Trophoblast cell (in vitro differentiated cells and primary cell): ENCODE results near the gene DPP6.

Source experiments
- DNase-seq, 2 donors: peaks; one replicate each; pipeline ENCODE4 v3.0.0-alpha.2; 2016
- H2AFZ ChIP-seq: 2 replicates; pipeline ENCODE4 v1.6.1; 2013; ENCODE audit warnings: low read length, moderate library complexity, mild to moderate bottlenecking; ENCODE audit not compliant: insufficient read depth, poor library complexity
- H2AK5ac ChIP-seq: 2 replicates; pipeline ENCODE4 v1.6.1; 2013; ENCODE audit warnings: mild to moderate bottlenecking, low read length
- H2BK120ac ChIP-seq: 2 replicates; pipeline ENCODE4 v1.6.1; 2013; ENCODE audit warnings: low read length, mild to moderate bottlenecking, moderate library complexity; ENCODE audit not compliant: insufficient read depth, poor library complexity
- H2BK12ac ChIP-seq: 2 replicates; pipeline ENCODE4 v1.6.1; 2013; ENCODE audit warnings: mild to moderate bottlenecking, low read length, moderate library complexity
- H2BK5ac ChIP-seq: 2 replicates; pipeline ENCODE4 v1.6.1; 2013; ENCODE audit warnings: low read length, low read depth, moderate library complexity, mild to moderate bottlenecking; ENCODE audit not compliant: poor library complexity
- H3K14ac ChIP-seq: 2 replicates; pipeline ENCODE4 v1.6.1; 2013; ENCODE audit warnings: mild to moderate bottlenecking, low read length
- H3K18ac ChIP-seq: 2 replicates; pipeline ENCODE4 v1.6.1; 2013; ENCODE audit warnings: mild to moderate bottlenecking, low read length
- H3K23ac ChIP-seq: 2 replicates; pipeline ENCODE4 v1.6.1; 2013; ENCODE audit warnings: low read length
- H3K27ac ChIP-seq: 2 replicates; pipeline ENCODE4 v1.5.1; 2013; ENCODE audit warnings: low read depth, mild to moderate bottlenecking, inconsistent platforms, low read length, moderate library complexity
- H3K27me3 ChIP-seq: 2 replicates; pipeline ENCODE4 v1.6.1; 2013; ENCODE audit warnings: inconsistent platforms, mild to moderate bottlenecking, low read length, moderate library complexity; ENCODE audit not compliant: insufficient read depth
- H3K36me3 ChIP-seq, 2 experiments: 1 replicate in 1 of 2; 2 replicates in 1 of 2; pipeline ENCODE4 v1.6.1; 2013; ENCODE audit warnings: low read length in 2 of 2, mild to moderate bottlenecking in 2 of 2, moderate library complexity in 1 of 2; ENCODE audit not compliant: insufficient read depth in 2 of 2, control insufficient read depth in 1 of 2
- H3K4ac ChIP-seq: 2 replicates; pipeline ENCODE4 v1.6.1; 2013; ENCODE audit warnings: low read depth, mild to moderate bottlenecking, low read length, moderate library complexity
- H3K4me1 ChIP-seq, 2 experiments: 1 replicate in 1 of 2; 2 replicates in 1 of 2; pipeline ENCODE4 v1.6.1; 2013; ENCODE audit warnings: low read length in 2 of 2, mild to moderate bottlenecking in 2 of 2, moderate library complexity in 1 of 2; ENCODE audit not compliant: insufficient read depth in 2 of 2, control insufficient read depth in 1 of 2
- H3K4me2 ChIP-seq: 2 replicates; pipeline ENCODE4 v1.6.1; 2013; ENCODE audit warnings: inconsistent platforms, mild to moderate bottlenecking, low read length, moderate library complexity
- H3K4me3 ChIP-seq: 2 replicates; pipeline ENCODE4 v1.5.1; 2013; ENCODE audit warnings: mild to moderate bottlenecking, low read depth, low read length, inconsistent platforms
- H3K79me1 ChIP-seq: one replicate; pipeline ENCODE4 v1.6.1; 2013; ENCODE audit warnings: low read length
- H3K79me2 ChIP-seq: 2 replicates; pipeline ENCODE4 v1.6.1; 2013; ENCODE audit warnings: low read length, mild to moderate bottlenecking; ENCODE audit not compliant: control insufficient read depth, insufficient read depth, poor library complexity
- H3K9ac ChIP-seq: 2 replicates; pipeline ENCODE4 v1.6.1; 2013; ENCODE audit warnings: mild to moderate bottlenecking, low read length
- H3K9me3 ChIP-seq: 2 replicates; pipeline ENCODE4 v1.6.1; 2013; ENCODE audit warnings: low read depth, mild to moderate bottlenecking, control low read depth, inconsistent platforms, low read length; ENCODE audit not compliant: insufficient read depth
- H4K12ac ChIP-seq: 2 replicates; pipeline ENCODE4 v1.6.1; 2013; ENCODE audit warnings: low read depth, mild to moderate bottlenecking, low read length, moderate library complexity
- H4K8ac ChIP-seq: 2 replicates; pipeline ENCODE4 v1.6.1; 2013; ENCODE audit warnings: low read depth, mild to moderate bottlenecking, low read length, moderate library complexity
- H4K91ac ChIP-seq: one replicate; pipeline ENCODE4 v1.6.1; 2013; ENCODE audit warnings: low read depth, mild to moderate bottlenecking, low read length, moderate library complexity
- WGBS: extraction: QIAGEN DNeasy Blood & Tissue Kit; methylation state at CpG from one replicate; pipeline ENCODE4 v1.1.7; 2013; ENCODE audit warnings: missing lambda C conversion rate; ENCODE audit not compliant: insufficient read length, insufficient coverage; ENCODE audit errors: extremely low coverage; 5-methylcytosine and 5-hydroxymethylcytosine counted together

DPP6 gene

GRCh38 chr7:154242709-154243108 lies 190.5 kb downstream of the DPP6 start:
- Histone ChIP-seq H3K9me3 (peaks cover 4% of the 10 kb centered on the region), H3K14ac (no peak overlapping the region), H3K27ac (no peak overlapping the region), H3K79me2 (no peaks in the 10 kb centered on the region), H4K8ac (no peak overlapping the region), H4K12ac (no peak overlapping the region), H3K4ac (no peak overlapping the region), H2BK12ac (no peak overlapping the region), H4K91ac (no peak overlapping the region), H3K27me3 (no peaks in the 10 kb centered on the region), H2BK5ac (no peak overlapping the region), H2AFZ (no peak overlapping the region), H3K4me2 (no peak overlapping the region), H3K9ac (no peak overlapping the region), H3K36me3 (no peaks in the 10 kb centered on the region), H3K79me1 (no peaks in the 10 kb centered on the region), H3K4me1 (no peaks in the 10 kb centered on the region), H2BK120ac (no peak overlapping the region), H3K23ac (no peak overlapping the region), H3K4me3 (no peak overlapping the region), H3K18ac (no peak overlapping the region), H2AK5ac (no peak overlapping the region)
- no peak for DNase-seq

GRCh38 chr7:154252046-154252445 lies 199.8 kb downstream of the DPP6 start:
- Histone ChIP-seq H3K79me1 (no peaks in the 10 kb centered on the region), H3K36me3 (no peaks in the 10 kb centered on the region), H2AFZ (no peak overlapping the region), H3K4me1 (no peaks in the 10 kb centered on the region), H3K27ac (no peak overlapping the region), H3K4me2 (no peak overlapping the region), H2BK120ac (no peak overlapping the region), H3K4me3 (no peak overlapping the region), H2AK5ac (no peak overlapping the region), H3K23ac (no peak overlapping the region), H3K18ac (no peak overlapping the region), H3K9ac (no peak overlapping the region), H3K14ac (no peak overlapping the region), H2BK12ac (no peak overlapping the region), H2BK5ac (no peak overlapping the region), H3K9me3 (peaks cover 2% of the 10 kb centered on the region), H3K4ac (no peak overlapping the region), H4K12ac (no peak overlapping the region), H4K8ac (no peak overlapping the region), H4K91ac (no peak overlapping the region), H3K79me2 (no peaks in the 10 kb centered on the region), H3K27me3 (no peaks in the 10 kb centered on the region)
- no peak for DNase-seq
- WGBS, result no CpG with 5 or more reads among the region's 6 CpGs

- Histone ChIP-seq H4K91ac (no peak overlapping the region), H3K14ac (no peak overlapping the region), H3K18ac (no peak overlapping the region), H3K9ac (no peak overlapping the region), H2BK12ac (no peak overlapping the region), H2BK120ac (no peak overlapping the region), H2BK5ac (no peak overlapping the region), H3K4me3 (no peak overlapping the region), H3K79me2 (no peaks in the 10 kb centered on the region), H3K23ac (no peak overlapping the region), H3K9me3 (peaks cover 2% of the 10 kb centered on the region), H3K27me3 (no peaks in the 10 kb centered on the region), H3K79me1 (no peaks in the 10 kb centered on the region), H4K12ac (no peak overlapping the region), H3K4ac (no peak overlapping the region), H3K27ac (no peak overlapping the region), H4K8ac (no peak overlapping the region), H3K36me3 (no peaks in the 10 kb centered on the region), H3K4me2 (no peak overlapping the region), H2AK5ac (no peak overlapping the region), H2AFZ (no peak overlapping the region), H3K4me1 (peaks cover 0 to under 1% of the 10 kb centered on the region in 2 experiments)
- no CpG with 5 or more reads among the region's 6 CpGs for WGBS
- DNase-seq, result no peak
These were observed 201.6 kb downstream of the DPP6 start for GRCh38 chr7:154253810-154254209.

- peaks cover 5 to 6% of the 10 kb centered on the region in 2 experiments for H3K4me1 ChIP-seq
- H2AK5ac ChIP-seq, result no peak overlapping the region
- no peak overlapping the region for H3K18ac ChIP-seq
- peaks cover 2% of the 10 kb centered on the region for H3K9me3 ChIP-seq
- no peak overlapping the region for H3K4me3 ChIP-seq
- H2BK5ac ChIP-seq, result no peak overlapping the region
- no peak for DNase-seq
- no peak overlapping the region for H2AFZ ChIP-seq
- no CpG with 5 or more reads among the region's 7 CpGs for WGBS
- no peaks in the 10 kb centered on the region for H3K36me3 ChIP-seq
- H2BK12ac ChIP-seq, result no peak overlapping the region
- no peak overlapping the region for H2BK120ac ChIP-seq
- H3K27ac ChIP-seq, result no peak overlapping the region
- H3K4ac ChIP-seq, result no peak overlapping the region
- H3K79me2 ChIP-seq, result no peaks in the 10 kb centered on the region
- H3K4me2 ChIP-seq, result no peak overlapping the region
- H3K27me3 ChIP-seq, result no peaks in the 10 kb centered on the region
- H3K23ac ChIP-seq, result no peak overlapping the region
- no peak overlapping the region for H4K91ac ChIP-seq
- H4K12ac ChIP-seq, result no peak overlapping the region
- no peak overlapping the region for H4K8ac ChIP-seq
- H3K14ac ChIP-seq, result no peak overlapping the region
- no peaks in the 10 kb centered on the region for H3K79me1 ChIP-seq
- H3K9ac ChIP-seq, result no peak overlapping the region
These were observed 203.1 kb downstream of the DPP6 start for GRCh38 chr7:154255324-154255723.
